Nephron (organoid): ENCODE measurements around the gene MYOM3.
"Not testable (repeated sequence)": the region's sequence is repeated elsewhere in the genome, so short reads cannot be mapped to it uniquely, and the experiment has no call there.

Experiments used
- H3K27ac Mint-ChIP-seq, 3 experiments: 2 replicates each; pipeline ENCODE4 v1.8.0; 2020; ENCODE audit warnings: mixed read lengths in 3 of 3, mild to moderate bottlenecking in 2 of 3, moderate library complexity in 1 of 3
- H3K27me3 Mint-ChIP-seq: 2 replicates; pipeline ENCODE4 v1.8.0; 2021; ENCODE audit warnings: low read depth, mild to moderate bottlenecking, moderate library complexity, mixed read lengths
- H3K36me3 Mint-ChIP-seq: 2 replicates; pipeline ENCODE4 v1.8.0; 2020; ENCODE audit warnings: low read depth, mixed read lengths
- H3K4me1 Mint-ChIP-seq: 2 replicates; pipeline ENCODE4 v1.8.0; 2020; ENCODE audit warnings: mixed read lengths
- H3K4me3 Mint-ChIP-seq, 3 experiments: 2 replicates each; pipeline ENCODE4 v1.8.0; 2020; ENCODE audit warnings: mild to moderate bottlenecking in 3 of 3, mixed read lengths in 3 of 3, moderate library complexity in 2 of 3
- H3K9me3 Mint-ChIP-seq: 2 replicates; pipeline ENCODE4 v1.8.0; 2020; ENCODE audit warnings: mixed read lengths
- CTCF ChIP-seq, 3 experiments: fragments of 200-600 bp; sonication (generic); IDR thresholded peaks; one replicate each; pipeline ENCODE4 v1.5.0; 2021; ENCODE audit warnings: antibody characterized with exemption in 3 of 3; ENCODE audit not compliant: unreplicated experiment in 3 of 3

Gene MYOM3

DNA sequence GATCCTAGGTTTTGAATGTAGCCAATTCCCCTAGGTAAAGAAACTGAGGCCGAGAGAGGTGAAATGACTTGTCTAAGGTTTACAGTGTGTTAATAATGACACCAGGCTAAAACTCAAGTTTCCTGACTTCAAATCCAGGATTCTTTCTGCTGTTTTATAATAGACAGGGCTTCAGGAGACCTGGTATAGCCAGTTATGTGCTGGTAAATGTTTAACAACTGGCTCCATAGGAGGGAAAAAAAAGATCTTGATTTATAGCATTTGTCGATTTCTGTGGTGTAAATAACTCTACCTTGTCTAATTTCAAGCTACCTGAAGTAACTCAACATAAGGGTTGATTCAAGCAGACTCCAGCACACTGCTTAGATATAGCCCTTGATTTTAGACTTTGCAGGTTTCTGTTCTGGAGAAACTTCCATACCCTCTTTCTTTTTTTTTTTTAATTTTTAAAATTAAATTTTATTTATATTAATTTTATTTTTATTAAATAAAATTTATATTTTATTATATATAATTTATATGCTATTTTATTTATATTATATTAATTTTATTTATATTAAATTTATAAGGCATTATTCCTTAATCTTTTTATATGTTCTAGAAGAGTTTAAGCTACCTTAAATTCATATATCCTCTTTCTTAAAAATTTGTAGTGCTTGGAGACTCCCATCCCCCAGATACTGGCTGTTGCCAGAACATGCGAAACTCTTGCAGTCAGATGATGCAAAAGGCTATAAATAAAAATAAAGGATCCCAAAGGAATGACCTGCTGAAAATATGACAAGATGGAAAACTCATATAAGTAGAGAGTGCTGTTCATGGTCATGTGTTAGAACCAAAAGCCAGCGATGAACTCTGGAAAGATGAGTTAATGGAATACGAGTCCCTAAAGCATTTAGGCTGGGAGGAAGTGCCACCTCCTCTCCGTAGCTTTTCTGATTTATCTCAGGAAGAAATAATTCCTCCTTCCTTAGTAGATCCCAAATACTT is 96.4 kb downstream of the MYOM3 start:
- no peaks in the 10 kb centered on the region for H3K9me3 Mint-ChIP-seq
- no peak for TF ChIP-seq CTCF (IDR thresholded peaks at IDR 0.05; ENCODE audit: unreplicated experiment in 3 of 3)
- peak overlapping the region; percentile 94 to 96 (median 95) for H3K27ac Mint-ChIP-seq

GRCh38 chr1:24012878-24013277 is 99.1 kb downstream of the MYOM3 start:
- peaks cover 63% of the 10 kb centered on the region for H3K4me1 Mint-ChIP-seq
- H3K36me3 Mint-ChIP-seq, H3K4me3 Mint-ChIP-seq, H3K9me3 Mint-ChIP-seq: not testable (repeated sequence)
- H3K27me3 Mint-ChIP-seq = peaks cover 12% of the 10 kb centered on the region
- peak overlapping the region in 2 of 3 experiments; percentile 63 to 74 for H3K27ac Mint-ChIP-seq

More for the DNA sequence above, 96.4 kb downstream of the MYOM3 start:
- Mint-ChIP-seq H3K36me3 (no peaks in the 10 kb centered on the region), H3K4me3 (peak overlapping the region in 2 of 3 experiments; percentile 17 to 51), H3K4me1 (peaks cover 60% of the 10 kb centered on the region), H3K27me3 (peaks cover 12% of the 10 kb centered on the region)

DNA sequence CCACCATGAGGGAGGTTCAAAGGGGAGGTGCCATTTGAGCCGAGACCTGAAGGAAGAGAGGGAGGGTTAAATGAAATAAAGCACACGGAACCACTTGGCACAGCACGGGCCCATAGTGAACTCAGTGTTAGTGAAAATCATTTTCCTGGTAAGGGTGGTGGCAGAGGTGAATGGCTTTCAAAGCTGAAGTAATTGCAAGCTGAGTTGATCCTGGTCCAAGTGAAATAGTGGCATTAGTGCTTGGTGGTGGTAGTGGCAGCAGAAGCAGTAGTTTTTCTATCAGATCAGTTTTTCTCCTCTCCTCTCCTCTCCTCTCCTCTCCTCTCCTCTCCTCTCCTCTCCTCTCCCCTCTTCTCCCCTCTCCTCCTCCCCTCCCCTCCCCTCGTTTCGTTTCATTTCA is 101.3 kb downstream of the MYOM3 start:
- Mint-ChIP-seq H3K4me1 (peaks cover 46% of the 10 kb centered on the region), H3K27me3 (peaks cover 12% of the 10 kb centered on the region), H3K4me3 (no peak overlapping the region), H3K36me3 (no peaks in the 10 kb centered on the region), H3K9me3 (no peaks in the 10 kb centered on the region), H3K27ac (peak overlapping the region in 1 of 3 experiments; percentile 33)
- TF ChIP-seq CTCF (IDR thresholded peaks at IDR 0.05; ENCODE audit: unreplicated experiment in 3 of 3) = no peak

GRCh38 chr1:24009406-24009805 is 102.5 kb downstream of the MYOM3 start:
- Mint-ChIP-seq H3K4me1 (peaks cover 34% of the 10 kb centered on the region), H3K36me3 (no peaks in the 10 kb centered on the region), H3K9me3 (no peaks in the 10 kb centered on the region), H3K27me3 (peaks cover 12% of the 10 kb centered on the region), H3K27ac (peak overlapping the region; percentile 33 to 47 (median 45)), H3K4me3 (peak overlapping the region in 2 of 3 experiments; percentile 5 to 10)
- TF ChIP-seq CTCF (IDR thresholded peaks at IDR 0.05; ENCODE audit: unreplicated experiment in 3 of 3) = no peak

DNA sequence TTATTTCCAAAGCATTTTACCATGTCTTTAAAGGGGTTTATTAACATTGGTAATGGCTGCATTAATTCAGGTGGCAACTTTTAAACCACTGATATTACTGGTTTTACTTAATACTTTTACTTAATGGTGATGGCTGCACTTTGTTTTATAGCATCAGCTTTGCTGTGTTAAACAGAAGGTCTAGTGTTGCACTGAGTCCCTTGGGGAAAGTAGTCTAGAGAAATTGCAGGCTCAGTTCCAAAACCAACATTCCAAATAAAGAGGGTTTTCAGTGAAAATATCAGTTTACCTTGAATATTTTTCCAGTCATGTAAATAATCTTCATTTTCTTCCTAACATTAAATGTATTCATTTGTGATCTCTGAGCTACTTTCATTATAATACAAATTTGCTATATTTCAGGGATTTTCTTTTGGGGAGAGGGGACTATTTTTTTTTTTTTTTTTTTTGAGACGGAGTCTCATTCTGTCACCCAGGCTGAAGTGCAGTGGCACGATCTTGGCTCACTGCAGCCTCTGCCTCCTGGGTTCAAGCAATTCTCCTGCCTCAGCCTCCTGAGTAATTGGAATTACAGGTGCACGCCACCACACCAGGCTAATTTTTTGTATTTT is 103.3 kb downstream of the MYOM3 start:
- peak overlapping the region; percentile 33 to 89 (median 56) for H3K27ac Mint-ChIP-seq
- H3K4me1 Mint-ChIP-seq = peaks cover 33% of the 10 kb centered on the region
- peaks cover 14% of the 10 kb centered on the region for H3K27me3 Mint-ChIP-seq
- H3K4me3 Mint-ChIP-seq, H3K36me3 Mint-ChIP-seq, H3K9me3 Mint-ChIP-seq: not testable (repeated sequence)

- Mint-ChIP-seq H3K4me3 (no peak overlapping the region), H3K36me3 (no peaks in the 10 kb centered on the region), H3K27ac (no peak overlapping the region), H3K9me3 (no peaks in the 10 kb centered on the region), H3K27me3 (peaks cover 13% of the 10 kb centered on the region), H3K4me1 (peaks cover 33% of the 10 kb centered on the region)
- no peak for TF ChIP-seq CTCF (IDR thresholded peaks at IDR 0.05; ENCODE audit: unreplicated experiment in 3 of 3)
Measured at GRCh38 chr1:24007079-24007478, 104.9 kb downstream of the MYOM3 start.
